ENCODE measurements around the gene PREP. TPM values are rescaled to one million over a fixed set of nuclear protein-coding genes. Genes with fewer than 3 reads are reported as not detected.

PREP gene
- total RNA-seq, 2 donors from 2014 or later, result 8.9 to 54.5 TPM

DNA sequence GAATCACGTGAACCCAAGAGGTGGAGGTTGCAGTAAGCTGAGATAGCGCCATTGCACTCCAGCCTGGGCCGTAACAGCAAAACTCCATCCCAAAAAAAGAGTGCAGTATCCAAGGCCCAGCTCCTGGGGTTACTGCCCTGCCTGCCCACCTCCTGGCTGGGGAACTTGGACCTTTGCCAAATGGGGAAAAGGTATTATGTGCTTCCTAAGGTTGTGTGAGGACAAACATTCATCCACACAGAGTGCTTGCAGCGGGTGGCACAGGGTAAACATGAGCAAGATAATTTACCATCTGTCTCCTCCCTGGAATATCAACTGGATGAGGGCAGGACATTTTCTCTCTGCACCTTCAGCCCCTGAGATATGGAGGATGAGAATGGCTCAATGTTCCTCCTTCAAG, 128.2 kb downstream of the PREP start:
- intact Hi-C loops (cut with DNase I), result no loop called here
- no peaks in the 10 kb centered on the region for H3K4me1 ChIP-seq (replicated peaks)
- H3K27ac ChIP-seq, result no peak overlapping the region
- no peaks in the 10 kb centered on the region for H3K36me3 ChIP-seq
- H3K27me3 ChIP-seq (replicated peaks; ENCODE audit: insufficient read depth), result no peaks in the 10 kb centered on the region
- no peaks in the 10 kb centered on the region for H3K9me3 ChIP-seq
- H3K4me3 ChIP-seq, result no peak overlapping the region
- no peak for DNase-seq (ENCODE audit: low spot score)
- TF ChIP-seq POLR2AphosphoS5 (IDR thresholded peaks at IDR 0.05) (no peak), POLR2A (IDR thresholded peaks at IDR 0.05) (no peak)
- TF ChIP-seq, protein P1, sequence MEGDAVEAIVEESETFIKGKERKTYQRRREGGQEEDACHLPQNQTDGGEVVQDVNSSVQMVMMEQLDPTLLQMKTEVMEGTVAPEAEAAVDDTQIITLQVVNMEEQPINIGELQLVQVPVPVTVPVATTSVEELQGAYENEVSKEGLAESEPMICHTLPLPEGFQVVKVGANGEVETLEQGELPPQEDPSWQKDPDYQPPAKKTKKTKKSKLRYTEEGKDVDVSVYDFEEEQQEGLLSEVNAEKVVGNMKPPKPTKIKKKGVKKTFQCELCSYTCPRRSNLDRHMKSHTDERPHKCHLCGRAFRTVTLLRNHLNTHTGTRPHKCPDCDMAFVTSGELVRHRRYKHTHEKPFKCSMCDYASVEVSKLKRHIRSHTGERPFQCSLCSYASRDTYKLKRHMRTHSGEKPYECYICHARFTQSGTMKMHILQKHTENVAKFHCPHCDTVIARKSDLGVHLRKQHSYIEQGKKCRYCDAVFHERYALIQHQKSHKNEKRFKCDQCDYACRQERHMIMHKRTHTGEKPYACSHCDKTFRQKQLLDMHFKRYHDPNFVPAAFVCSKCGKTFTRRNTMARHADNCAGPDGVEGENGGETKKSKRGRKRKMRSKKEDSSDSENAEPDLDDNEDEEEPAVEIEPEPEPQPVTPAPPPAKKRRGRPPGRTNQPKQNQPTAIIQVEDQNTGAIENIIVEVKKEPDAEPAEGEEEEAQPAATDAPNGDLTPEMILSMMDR (IDR thresholded peaks at IDR 0.05), result no peak
- WGBS, result 100% methylated on average over 4 of the region's 4 CpGs

DNA sequence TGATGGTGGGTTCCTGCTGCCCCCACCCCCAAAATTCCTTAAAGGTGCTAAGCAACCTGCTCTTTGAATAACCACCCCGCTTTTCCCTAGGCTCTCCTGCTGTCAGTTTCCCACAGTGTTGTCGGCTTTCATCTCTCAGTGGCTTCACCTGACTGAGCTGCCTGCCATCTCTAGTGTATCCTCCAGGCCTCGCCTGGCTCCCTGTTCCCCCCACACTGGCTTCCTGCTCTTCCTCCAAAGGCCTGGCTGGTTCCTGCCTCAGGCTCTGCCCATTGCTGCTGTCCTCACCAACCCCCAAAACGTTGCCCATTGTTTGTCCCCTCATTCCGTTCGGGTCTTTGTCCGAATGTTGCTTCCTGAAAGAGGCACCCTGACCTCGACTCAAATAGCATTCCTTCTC, 129.3 kb downstream of the PREP start:
- H3K27ac ChIP-seq, result no peak overlapping the region
- intact Hi-C loops (cut with DNase I), result no loop called here
- no peaks in the 10 kb centered on the region for H3K9me3 ChIP-seq
- 71% methylated on average over 8 of the region's 8 CpGs for WGBS
- H3K36me3 ChIP-seq, result no peaks in the 10 kb centered on the region
- no peaks in the 10 kb centered on the region for H3K27me3 ChIP-seq (replicated peaks; ENCODE audit: insufficient read depth)
- H3K4me3 ChIP-seq, result no peak overlapping the region
- no peak for TF ChIP-seq POLR2AphosphoS5 (IDR thresholded peaks at IDR 0.05)
- TF ChIP-seq, protein P1 (IDR thresholded peaks at IDR 0.05), result no peak
- no peak for TF ChIP-seq POLR2A (IDR thresholded peaks at IDR 0.05)
- DNase-seq (ENCODE audit: low spot score), result no peak
- H3K4me1 ChIP-seq (replicated peaks), result no peaks in the 10 kb centered on the region

DNA sequence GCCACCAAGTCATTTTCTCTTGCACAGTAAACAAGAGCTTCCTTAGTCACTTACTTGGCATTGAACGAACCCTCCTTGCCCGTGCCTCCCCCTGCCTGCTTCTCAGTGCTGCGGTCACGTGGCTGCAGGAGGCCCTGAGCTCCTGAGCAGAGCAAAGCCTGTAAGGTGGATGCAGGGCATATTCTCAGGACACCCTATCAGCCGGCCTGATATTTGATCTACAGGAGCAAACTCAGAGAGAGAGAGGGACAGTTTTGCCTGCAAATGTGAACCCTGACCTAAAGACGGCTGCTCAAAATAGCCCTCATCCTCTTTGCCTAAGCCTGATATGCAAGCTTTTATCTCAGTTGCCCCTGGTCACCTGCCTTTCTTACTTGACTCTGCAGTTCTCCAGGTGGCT, 130.1 kb downstream of the PREP start:
- no peaks in the 10 kb centered on the region for H3K9me3 ChIP-seq
- no peaks in the 10 kb centered on the region for H3K4me1 ChIP-seq (replicated peaks)
- 19% methylated on average over 6 of the region's 6 CpGs for WGBS
- no peaks in the 10 kb centered on the region for H3K27me3 ChIP-seq (replicated peaks; ENCODE audit: insufficient read depth)
- no peak overlapping the region for H3K27ac ChIP-seq
- H3K4me3 ChIP-seq, result no peak overlapping the region
- DNase-seq (ENCODE audit: low spot score), result no peak
- no peaks in the 10 kb centered on the region for H3K36me3 ChIP-seq
- intact Hi-C loops (cut with DNase I), result no loop called here
- TF ChIP-seq POLR2A (IDR thresholded peaks at IDR 0.05) (no peak), POLR2AphosphoS5 (IDR thresholded peaks at IDR 0.05) (no peak)
- TF ChIP-seq, protein P1 (IDR thresholded peaks at IDR 0.05), result no peak

DNA sequence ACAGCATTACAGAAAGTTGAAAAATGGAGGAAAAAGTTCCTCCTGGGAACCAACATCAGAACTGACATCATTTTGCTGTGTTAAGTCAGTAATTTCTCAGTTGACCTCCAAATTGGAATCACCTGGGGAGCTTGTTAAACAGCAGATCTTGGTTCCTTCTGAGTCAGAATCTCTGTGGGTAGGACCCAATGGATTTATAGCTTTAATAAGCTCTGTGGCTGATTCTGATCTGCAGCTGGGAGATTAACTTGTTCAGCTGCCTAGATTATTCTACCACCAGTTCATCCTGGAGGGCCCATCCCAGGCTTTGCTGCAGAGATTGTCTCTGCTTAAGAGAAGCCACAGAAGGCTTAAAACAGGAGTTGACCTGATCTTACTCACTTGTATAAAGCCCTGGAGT, 132.4 kb downstream of the PREP start:
- DNase-seq (ENCODE audit: low spot score), result no peak
- H3K27me3 ChIP-seq (replicated peaks; ENCODE audit: insufficient read depth), result no peaks in the 10 kb centered on the region
- no peaks in the 10 kb centered on the region for H3K36me3 ChIP-seq
- H3K4me3 ChIP-seq, result no peak overlapping the region
- H3K4me1 ChIP-seq (replicated peaks), result no peaks in the 10 kb centered on the region
- no peak for TF ChIP-seq POLR2AphosphoS5 (IDR thresholded peaks at IDR 0.05)
- TF ChIP-seq, protein P1 (IDR thresholded peaks at IDR 0.05), result no peak
- no peak for TF ChIP-seq POLR2A (IDR thresholded peaks at IDR 0.05)
- H3K9me3 ChIP-seq, result no peaks in the 10 kb centered on the region
- H3K27ac ChIP-seq, result no peak overlapping the region
- intact Hi-C loops (cut with DNase I), result no loop called here

DNA sequence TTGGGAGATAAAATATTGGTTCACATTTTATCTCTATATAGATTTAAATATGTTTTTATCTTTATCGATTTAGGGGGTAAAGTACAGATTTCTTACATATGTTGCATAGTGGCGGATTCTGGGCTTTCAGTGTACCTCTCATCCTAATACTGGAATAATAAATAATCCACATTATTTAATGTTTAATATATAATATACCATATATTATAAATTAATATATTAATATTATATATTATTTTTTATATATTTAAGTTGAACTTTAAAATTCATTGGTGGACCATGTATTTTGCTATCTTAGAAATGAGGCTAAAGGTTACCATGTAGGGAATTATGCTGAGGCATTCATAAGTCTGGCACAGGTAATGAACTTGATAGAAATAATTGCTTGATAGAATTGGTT, 133.5 kb downstream of the PREP start:
- Histone ChIP-seq H3K27ac (no peak overlapping the region), H3K9me3 (no peaks in the 10 kb centered on the region), H3K4me3 (no peak overlapping the region), H3K27me3 (replicated peaks; ENCODE audit: insufficient read depth) (no peaks in the 10 kb centered on the region), H3K36me3 (no peaks in the 10 kb centered on the region), H3K4me1 (replicated peaks) (no peaks in the 10 kb centered on the region)
- no peak for DNase-seq (ENCODE audit: low spot score)
- intact Hi-C loops (cut with DNase I), result no loop called here
- TF ChIP-seq, protein P1 (IDR thresholded peaks at IDR 0.05), result no peak
- TF ChIP-seq POLR2A (IDR thresholded peaks at IDR 0.05), result no peak
- no peak for TF ChIP-seq POLR2AphosphoS5 (IDR thresholded peaks at IDR 0.05)
- WGBS, result 97% methylated on average over 2 of the region's 2 CpGs
